Stimulated activated CD4-positive, alpha-beta T cell treated with anti-CD3 and anti-CD28 coated beads, Interleukin-15, amount 100 ng/mL, for 48 hours (primary cell): ENCODE measurements around the gene FLNB.

ENCODE experiments used
- DNase-seq, 2 donors: peaks; one replicate each; pipeline ENCODE4 v3.0.0-alpha.2; 2020; ENCODE audit warnings: low read depth in 2 of 2

Gene FLNB

GRCh38 chr3:58134468-58134867 is 126.2 kb downstream of the FLNB start:
- no peak for DNase-seq

DNA sequence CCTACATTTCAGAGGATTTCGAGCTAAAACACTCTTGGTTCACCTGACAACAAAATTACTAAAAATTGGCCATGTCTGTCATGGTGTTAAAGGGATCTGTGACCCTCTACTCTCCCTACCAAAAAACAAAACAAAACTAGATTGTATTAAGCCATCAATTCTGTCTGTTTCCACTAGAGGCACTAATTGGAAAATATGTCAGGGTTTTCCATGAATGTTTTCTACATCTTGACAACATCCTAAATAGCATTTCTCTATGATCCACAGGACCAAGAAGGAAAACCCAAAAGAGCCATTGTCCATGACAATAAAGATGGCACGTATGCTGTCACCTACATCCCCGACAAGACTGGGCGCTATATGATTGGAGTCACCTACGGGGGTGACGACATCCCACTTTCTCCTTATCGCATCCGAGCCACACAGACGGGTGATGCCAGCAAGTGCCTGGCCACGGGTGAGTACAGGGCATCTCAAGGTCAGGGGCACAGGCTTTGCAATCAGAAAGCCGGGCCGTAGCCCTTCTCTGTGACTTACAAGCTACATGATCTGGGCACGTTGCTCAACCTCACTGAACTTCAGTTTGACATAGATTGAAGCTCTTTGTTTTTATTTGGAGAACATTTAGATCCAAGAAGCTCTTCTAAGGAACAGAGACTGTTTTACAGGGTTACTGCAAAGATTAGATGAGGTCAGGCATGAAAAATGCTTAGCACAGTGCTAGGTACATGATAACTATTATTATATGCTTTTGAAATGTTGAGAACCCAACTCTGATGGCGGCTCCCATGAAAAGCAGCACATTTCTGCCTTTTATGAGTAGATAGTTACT is 127.7 kb downstream of the FLNB start:
- no peak for DNase-seq

GRCh38 chr3:58137306-58137705 is 129.1 kb downstream of the FLNB start:
- no peak for DNase-seq

- no peak for DNase-seq
Observed at GRCh38 chr3:58141766-58142345, 133.6 kb downstream of the FLNB start.

GRCh38 chr3:58143417-58144055 is 135.3 kb downstream of the FLNB start:
- no peak for DNase-seq

- no peak for DNase-seq
Observed at GRCh38 chr3:58144478-58145325, 136.5 kb downstream of the FLNB start.

- DNase-seq: no peak
Observed at GRCh38 chr3:58148049-58148448, 139.8 kb downstream of the FLNB start.

DNA sequence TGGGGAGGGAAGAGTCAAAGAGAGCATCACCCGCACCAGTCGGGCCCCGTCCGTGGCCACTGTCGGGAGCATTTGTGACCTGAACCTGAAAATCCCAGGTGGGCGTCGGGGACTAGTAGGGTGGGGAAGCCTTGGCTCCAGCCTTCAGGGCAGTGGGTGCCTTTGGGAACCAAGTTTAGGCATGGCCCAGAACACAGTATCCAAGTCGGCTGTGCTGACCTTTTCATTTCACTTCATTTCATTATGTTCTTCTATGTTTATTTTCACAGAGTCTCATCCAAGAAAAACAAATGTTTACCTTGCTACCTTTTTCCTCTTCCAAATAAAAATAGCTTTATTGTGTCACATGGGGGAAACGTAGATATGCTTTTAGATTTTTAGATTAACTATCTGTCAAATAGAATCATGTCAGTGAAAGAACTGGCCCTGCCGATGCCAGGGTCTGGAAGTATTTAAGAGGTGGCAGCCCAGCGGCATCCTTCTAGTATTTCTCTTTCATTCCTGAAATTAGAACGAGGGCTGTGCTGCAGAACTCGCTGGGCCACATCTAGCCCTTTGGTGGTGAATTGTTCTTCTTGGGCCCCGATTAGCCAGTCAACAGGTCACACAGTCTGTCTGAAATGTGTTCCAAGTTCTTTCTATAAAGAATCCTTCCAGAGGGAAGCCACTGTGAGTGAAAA is 142.0 kb downstream of the FLNB start:
- DNase-seq: no peak

DNA sequence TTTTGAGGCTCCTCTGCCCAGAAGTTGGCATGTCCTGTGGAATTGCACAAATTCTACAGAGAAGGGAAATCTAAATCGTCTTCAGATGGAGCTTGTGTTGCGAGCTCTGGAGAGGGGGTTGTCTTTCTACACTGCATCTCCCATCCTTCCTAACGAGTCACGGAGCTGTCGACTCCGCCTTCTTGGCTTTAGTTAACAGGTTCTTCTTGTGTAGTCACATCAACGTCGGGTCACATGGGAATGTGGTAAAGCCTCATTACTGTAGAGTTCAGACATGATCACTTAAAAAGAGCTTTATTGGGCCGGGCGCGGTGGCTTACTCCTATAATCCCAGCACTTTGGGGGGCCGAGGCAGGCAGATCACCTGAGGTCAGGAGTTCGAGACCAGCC is 142.6 kb downstream of the FLNB start:
- DNase-seq: no peak

DNA sequence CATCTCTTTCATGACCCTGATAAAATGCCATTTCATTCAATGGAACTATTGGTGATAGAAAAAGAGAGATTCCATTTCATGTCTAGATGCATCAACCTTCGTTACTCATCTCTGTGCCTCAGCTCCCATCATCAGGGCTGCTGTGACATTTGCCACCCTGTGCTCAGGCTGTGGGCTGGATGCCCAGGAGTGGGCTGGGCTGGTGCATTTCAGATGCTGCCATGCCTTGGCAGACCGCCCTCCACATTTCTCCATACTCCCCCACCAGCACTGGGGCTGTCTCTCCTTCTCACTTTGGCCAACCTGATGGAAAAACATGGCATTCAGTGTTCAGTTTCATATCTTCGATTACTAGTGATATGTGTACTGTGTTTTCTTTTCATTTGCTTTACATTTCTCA is 143.4 kb downstream of the FLNB start:
- DNase-seq: no peak

DNA sequence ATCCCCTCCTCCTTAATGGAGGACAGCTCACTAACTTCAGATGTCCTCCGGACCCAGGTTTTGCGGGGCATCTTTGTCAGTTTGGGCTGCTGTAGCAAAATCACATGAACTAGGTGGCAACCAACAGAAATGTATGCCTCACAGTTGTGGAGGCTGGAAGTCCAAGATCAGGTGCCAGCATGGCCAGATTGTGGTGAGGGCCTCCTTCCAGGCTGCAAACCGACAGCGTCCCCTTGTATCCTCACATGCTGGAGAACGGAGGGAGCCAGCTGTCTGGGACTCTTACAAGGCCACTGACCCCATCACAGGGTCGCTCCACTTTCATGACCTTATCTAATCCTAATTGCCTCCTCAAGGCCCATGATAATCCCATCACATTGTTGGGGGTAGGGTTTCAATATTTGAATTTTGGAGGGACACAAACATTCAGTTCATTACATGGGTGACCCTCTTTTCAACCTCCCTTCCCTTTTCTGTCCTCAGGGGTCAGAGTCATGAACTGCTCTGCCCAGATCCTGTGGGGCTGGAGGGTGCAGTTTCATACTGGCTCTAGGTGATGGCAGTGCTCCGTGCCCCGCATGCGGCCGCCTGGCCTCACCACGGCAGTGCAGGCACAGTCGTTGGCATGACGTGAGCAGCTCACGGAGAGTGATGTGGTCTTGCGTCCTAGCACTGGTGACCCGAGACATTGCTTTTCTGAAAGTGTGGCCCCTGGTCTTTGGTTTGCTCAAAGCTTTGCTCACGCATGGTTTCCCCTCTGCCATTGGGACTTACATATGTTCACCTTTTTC is 144.2 kb downstream of the FLNB start:
- DNase-seq: no peak

- no peak for DNase-seq
Observed at GRCh38 chr3:58153371-58153770, 145.1 kb downstream of the FLNB start.

DNA sequence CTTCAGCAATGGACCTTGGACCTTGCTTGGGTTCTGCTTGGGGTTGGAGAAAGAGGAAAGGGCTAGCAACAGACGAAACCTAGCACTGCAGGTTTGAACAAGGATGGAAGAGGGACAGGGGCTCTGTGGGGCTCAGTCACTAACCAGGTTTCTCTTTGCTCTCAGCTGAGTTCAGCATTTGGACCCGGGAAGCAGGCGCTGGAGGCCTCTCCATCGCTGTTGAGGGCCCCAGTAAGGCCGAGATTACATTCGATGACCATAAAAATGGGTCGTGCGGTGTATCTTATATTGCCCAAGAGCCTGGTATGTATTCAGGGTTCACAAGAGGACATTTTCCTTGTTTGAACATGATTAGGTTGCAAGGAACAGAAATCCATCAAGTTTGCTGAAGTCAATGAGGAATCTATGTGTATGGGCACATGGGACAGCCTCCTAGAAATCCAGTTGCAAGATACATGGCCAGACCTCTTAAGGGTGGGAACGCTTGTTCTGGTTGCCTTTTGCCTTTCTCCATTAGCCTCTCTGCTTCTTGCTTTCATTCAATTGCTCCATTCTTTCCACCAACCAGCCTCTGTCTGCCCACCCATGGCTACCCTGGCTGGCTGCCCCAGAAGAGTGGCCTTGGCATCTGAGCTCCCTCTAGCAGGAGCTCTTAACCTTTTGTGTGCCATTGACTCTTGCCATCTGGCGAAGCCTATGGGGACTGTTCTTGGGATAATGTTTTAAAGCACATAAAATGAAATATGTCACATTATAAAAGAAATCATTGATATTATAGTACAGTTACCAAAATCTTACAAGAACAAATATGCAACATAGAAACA is 146.6 kb downstream of the FLNB start:
- no peak for DNase-seq

GRCh38 chr3:58155838-58156237 is 147.6 kb downstream of the FLNB start:
- DNase-seq: no peak

GRCh38 chr3:58157700-58158099 is 149.5 kb downstream of the FLNB start:
- DNase-seq: no peak

DNA sequence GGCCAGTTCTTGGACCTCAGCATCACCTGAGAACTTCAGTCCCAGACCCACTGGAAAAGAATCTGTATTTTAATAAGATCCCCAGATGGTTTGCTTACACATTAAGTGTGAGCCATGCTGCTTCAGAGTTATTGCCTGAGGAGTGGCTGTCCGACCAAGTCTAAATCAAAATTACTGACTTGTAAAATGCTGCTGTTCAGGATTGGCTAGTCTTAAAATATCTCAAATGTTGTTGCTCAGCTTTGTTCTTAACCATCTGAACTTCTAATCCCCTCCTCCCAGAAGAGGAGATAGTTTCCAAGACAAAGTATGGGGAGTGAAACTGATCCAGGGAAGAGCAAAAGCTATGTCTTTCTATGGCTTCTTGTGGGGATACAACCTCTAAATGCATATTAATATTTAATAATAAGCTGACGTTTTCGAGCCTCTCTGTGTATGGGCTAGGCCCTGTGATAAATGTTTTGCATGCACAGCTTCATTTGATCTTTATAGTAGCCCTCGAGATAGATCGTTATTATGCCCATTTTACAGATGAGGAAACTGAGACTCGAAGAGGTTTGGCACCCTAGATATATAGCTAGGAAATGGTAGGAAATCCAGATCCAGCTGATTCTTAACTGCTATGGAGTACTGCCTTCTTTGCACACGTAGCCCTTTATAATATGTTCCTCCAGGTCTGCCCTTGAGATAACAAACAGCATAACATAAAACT is 150.4 kb downstream of the FLNB start:
- no peak for DNase-seq

DNA sequence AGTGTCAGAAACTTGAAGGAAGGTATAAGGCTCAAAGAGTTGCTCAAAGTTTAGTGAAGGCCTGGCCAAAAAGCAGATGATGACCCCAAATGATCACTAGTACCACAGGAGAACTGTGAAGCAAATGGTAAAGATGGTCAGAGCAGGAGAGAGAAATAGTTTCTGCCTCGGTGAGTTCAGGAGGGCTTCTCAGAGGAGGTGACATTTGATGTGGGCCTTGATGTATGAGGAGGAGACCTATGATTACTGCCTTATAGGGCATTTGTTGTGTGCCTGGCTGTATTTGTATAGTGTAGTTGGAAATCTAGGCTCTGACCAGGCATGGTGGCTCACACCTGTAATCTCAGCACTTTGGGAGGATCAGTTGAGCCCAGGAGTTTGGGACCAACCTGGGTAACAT is 152.2 kb downstream of the FLNB start:
- DNase-seq: no peak

DNA sequence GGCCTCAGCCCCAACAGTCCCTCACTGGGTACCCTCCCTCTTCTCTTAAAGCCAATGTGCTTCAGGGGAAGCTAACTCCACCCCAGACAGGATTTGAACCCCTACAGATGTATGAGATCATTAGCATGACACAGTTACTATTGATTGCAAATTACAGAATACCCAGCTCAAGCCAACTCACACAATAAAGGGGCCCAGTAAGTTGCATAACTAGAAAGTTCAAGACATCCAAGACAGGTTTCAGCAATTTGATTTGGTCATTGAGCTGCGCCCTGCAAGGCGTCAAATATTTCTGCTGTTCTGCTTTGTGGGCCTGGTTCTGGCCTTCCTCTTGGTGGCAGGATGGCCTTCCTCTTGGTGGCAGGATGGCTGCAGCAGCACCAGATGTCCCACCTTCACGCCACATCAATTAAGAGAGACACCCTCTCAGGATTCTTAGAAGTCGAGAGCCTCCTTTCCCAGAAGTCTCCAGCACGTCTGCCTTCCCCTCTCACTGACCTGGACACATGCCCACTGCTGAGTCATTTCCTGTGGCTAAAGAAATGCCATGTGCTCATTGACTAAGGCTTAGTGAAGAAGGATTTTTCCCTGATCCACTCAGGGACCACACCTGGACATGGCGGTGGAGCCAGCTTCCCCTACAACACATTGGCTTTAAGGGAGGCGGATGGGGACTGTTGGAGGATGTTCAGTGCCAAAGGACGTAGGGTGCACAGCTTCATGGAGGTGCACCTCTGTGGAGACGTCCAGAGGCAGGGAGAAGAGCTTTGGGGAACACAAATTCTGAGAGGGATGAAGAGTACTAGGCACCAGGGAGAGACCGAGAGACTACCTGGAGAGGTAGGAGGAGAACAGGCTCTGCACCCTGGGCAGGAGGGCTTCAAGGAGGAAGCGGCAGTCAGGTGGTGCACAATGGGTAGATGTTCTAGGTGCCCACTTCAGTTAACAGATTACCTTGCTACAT is 153.5 kb downstream of the FLNB start:
- DNase-seq: no peak
